SKM-1 treated with dmso at 0.1 percent for 144 hours (cell line): Measurements from ENCODE around the gene FA2H.
"Not testable (repeated sequence)": the region's sequence is repeated elsewhere in the genome, so short reads cannot be mapped to it uniquely, and the experiment has no call there.

ENCODE experiments used
- DNase-seq: peaks from one replicate; lab custom pipeline; 2025; ENCODE audit not compliant: unreplicated experiment; lab: John Stamatoyannopoulos, UW

FA2H gene, protein sequence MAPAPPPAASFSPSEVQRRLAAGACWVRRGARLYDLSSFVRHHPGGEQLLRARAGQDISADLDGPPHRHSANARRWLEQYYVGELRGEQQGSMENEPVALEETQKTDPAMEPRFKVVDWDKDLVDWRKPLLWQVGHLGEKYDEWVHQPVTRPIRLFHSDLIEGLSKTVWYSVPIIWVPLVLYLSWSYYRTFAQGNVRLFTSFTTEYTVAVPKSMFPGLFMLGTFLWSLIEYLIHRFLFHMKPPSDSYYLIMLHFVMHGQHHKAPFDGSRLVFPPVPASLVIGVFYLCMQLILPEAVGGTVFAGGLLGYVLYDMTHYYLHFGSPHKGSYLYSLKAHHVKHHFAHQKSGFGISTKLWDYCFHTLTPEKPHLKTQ

GRCh38 chr16:74774223-74775139, at the start of gene FA2H:
FA2H (minus strand) TSS chr16:74774820; CDS start chr16:74774755, 65 bp downstream.
- DNase-seq, result peak; percentile 21

- no peak for DNase-seq
Observed at GRCh38 chr16:74817851-74818250, 43.2 kb upstream of the FA2H start.

GRCh38 chr16:74813109-74813641, 38.6 kb upstream of the FA2H start:
- DNase-seq, result peak; percentile 69

DNA sequence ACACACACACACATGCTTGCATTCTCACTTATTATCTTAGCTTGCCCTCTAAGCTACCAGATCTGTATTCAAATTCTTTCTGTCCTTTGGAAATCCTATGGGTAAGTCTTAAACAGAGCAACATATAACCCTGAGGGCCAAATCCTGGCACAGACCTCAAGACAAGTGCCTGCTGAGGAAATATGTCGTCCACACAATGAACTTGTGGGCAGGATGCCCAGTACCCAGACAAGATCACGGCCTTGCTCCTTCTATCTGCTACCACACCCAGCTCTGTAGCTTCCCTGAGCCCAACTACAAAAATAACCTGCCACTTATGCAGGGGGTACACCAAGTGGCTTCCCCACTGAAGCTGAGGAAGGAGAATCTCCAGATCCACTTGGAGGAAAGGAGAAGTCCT, 37.3 kb upstream of the FA2H start:
- no peak for DNase-seq

- DNase-seq, result not testable (repeated sequence)
Observed at GRCh38 chr16:74811216-74811615, 36.6 kb upstream of the FA2H start.

GRCh38 chr16:74807052-74807646, 32.5 kb upstream of the FA2H start:
- no peak for DNase-seq

DNA sequence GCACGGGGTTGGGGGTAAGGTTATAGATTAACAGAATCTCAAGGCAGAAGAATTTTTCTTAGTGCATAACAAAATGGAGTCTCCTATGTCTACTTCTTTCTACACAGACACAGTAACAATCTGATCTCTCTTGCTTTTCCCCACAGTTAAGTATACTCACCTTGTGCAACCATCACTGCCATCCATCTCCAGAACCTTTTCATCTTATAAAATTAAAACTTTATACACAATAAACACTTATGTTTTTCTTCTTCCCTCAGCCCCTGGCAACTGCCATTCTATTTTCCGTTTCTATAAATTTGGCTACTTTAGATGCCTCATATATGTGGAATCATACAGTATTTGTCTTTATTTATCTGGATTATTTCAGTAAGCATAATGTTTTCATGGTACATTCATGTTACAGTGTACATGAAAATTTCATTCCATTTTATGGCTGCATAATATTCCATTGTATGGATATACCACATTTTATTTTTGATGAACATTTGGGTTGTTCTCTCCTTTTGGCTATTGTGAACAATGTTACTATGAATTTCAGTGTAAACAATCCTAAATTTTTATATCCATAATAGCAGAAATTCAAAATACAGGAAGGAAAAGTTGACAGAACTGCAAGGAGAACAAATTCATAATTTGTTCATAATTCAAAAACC, 25.7 kb upstream of the FA2H start:
- DNase-seq, result no peak

DNA sequence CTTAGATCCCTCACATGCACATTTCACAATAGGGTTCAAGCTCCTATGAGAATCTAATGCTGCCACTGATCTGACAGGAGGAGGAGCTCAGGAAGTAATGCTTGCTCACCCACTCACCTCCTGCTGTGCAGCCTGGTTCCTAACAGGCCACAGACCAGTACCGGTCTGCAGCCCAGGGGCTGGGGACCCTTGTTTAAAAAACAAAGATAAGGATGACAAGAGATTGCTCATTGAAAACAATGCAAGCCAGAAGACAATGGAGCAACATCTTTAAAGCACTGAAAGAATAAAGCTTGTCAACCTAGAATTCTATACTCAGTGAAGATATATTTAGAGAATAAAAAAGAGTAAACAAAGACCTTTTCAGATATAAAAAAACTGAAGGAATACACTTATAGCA, 22.8 kb upstream of the FA2H start:
- DNase-seq, result no peak

- DNase-seq, result no peak
Observed at GRCh38 chr16:74795104-74795503, 20.5 kb upstream of the FA2H start.

DNA sequence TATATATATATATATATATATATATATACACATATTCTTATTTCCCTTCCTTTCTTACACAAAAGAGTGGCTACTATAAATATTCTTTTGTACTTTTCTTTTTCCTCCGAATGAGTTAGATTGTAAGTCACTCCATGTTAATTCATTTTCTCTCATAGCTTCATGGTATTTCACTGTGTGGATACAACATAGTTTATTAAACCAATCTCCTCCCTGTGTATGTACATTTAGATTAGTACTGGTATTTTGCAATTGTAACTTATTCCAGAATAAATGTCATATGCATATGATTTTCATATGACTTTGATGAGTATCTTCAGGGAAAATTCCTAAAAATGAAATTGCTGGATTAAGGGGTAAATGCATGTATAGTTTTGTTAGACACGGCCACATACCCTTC, 20.0 kb upstream of the FA2H start:
- DNase-seq, result no peak

- DNase-seq, result no peak
Observed at GRCh38 chr16:74793571-74793970, 19.0 kb upstream of the FA2H start.

GRCh38 chr16:74792225-74792624, 17.6 kb upstream of the FA2H start:
- no peak for DNase-seq

- DNase-seq, result not testable (repeated sequence)
Observed at GRCh38 chr16:74791749-74792148, 17.1 kb upstream of the FA2H start.

DNA sequence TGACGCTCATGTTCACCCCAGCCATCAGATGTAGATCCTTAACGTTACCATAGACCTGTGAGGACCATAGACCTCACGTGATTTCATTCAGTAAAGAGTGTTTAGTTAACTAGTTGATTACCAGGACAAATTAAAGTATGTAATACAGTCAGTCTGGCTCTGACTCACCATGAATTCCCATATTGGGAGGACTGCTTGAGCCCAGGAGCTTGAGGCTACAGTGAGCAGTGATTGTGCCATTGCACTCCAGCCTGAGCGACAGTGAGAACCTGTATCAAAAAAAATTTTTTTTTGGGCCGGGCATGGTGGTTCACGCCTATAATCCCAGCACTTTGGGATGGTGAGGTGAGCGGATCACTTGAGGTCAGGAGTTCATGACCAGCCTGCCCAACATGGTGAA, 13.5 kb upstream of the FA2H start:
- DNase-seq, result no peak

DNA sequence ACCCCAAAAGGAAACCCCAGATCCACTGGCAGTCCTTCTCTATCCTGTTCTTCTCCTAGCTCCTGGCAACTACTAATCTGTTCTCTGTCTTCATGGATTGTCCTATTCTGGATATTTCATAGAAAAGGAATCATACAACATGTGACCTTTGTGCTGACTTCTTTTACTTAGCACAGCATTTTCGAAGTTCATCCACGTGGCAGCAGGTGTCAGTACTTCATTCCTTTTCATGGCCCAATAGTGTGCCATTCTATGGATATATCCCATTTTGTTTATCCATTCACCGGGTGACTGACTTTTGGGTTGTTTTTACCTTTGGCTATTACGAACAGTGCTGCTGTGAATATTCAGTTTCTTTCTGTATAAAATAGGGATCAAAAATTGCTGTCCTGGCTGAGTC, 10.4 kb upstream of the FA2H start:
- DNase-seq, result no peak

DNA sequence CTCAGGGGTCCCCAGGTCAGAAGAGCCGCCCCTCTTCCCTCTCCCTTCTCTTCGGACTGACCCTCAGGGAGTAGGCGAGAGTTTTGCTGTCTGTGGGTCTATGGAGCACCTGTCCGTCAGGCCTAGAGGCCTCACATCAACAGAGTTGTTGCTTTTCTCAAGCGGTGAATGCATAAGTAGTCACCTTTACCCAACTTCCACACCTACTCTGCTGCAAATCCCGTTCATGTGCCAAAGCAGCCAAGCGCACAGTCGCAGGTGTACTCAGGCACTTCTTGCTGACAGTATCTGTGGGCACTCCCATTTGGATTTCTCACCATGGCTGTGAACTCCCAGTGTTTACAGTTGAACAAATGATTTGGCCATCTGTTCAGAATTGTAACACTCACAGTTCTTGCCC, 4.0 kb upstream of the FA2H start:
- no peak for DNase-seq

DNA sequence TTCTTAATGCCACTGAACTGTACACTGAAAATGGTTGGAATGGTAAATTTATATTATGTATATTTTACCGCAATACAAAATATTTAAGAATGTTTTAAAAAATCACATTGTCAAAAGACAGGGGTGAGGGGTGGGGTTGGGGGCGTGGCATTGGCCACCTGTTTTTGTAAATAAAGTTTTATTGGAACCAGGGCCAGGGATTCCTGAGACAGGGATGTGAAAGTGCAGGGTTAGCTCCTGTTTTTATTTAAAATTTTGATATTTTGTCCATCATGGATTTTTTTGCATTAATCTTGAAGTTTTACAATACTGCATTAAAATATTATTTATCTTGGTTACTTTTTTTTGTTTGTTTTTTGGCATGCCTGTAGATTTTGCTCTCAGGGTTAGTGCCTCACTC, 2.3 kb upstream of the FA2H start:
- no peak for DNase-seq

DNA sequence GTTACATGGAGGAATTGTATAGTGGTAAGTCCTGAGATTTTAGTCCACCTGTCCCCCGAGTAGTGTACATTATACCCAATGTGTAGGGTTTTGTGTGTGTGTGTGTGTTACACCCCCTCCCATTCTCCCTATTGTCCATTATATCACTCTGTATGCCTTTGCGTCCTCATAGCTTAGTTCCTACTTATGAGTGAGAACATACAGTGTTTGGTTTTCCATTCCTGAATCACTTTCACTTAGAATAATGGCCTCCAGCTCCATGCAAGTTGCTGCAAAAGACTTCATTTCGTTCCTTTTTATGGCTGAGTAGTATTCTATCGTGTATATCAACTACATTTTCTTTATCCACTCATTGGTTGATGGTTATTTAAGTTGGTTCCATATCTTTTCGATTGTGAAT, 635 bp upstream of the FA2H start:
- DNase-seq, result no peak

DNA sequence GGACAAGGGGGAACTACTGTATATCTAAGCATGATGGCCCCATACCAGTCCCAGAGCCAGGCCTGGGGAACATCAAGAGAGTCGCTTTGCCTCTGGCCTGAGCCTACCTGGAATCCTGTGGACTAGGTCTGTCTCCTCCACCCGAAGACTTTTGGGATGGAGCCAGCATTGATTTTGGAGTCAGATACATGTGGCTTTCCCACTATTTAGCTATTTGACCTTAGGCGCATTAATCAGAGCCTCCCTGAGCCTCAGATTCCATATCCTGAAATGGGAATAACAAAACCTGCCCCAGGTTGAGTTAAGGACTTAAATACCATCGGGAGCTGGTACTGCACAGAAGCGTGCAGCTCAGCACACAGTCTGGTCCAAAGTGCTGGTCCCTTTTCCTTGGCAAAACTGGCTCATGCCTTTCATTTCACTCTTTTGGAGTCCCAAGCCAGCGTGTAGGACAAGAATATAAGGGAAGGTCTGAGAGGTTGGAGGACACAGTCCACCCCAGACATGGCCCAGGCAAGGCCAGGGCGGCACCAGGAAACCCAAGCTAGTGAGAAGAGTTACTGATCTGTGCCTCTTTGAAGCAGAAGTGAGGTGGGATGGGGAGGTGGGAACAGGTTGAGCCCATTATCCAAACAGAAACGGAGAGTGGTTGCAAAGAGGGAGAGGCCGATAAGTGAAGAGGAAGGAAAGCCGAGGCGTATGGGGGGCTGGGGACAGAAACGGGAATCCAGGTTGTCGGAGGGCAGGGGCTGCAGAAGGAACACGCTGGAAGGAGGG, 986 bp downstream of the FA2H start:
- DNase-seq, result no peak

DNA sequence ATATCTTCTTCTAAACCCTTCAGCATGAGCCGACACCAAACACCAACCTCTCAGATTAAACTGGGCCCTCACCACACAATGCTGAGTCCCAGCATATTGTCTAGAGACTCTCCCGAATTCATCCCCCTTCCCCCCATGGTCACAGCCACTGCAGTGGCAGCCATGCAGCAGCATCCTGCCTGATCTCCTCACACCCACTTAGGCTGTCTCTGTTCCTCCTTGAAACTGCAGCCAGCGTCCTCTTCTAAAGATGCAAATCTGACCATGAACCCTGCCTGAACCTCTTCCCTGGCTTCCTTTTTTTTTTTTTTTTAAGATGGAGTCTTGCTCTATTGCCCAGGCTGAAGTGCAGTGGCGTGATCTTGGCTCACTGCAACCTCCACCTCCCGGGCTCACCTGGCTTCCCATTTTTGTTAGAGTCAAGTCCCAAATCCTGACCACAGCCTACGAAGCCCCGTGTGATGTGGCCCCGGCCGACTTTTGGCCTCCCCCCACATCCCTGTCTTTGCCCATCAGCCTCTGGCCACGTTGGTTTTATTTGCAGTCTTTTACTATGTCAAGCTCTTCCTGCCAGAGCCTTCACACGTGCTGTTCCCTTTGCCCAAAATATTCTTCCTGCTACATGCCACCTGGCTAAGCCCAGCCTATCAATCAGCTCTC, 2.8 kb downstream of the FA2H start:
- no peak for DNase-seq
